HG02870 (cell line): ENCODE data around the gene ZNF446.
A peak's percentile ranks its signal among the peaks of the same experiment; 100 is the strongest.
"Not testable (repeated sequence)": the region's sequence is repeated elsewhere in the genome, so short reads cannot be mapped to it uniquely, and the experiment has no call there.

Source experiments
- ATAC-seq: cut with Tn5 transposase; IDR thresholded peaks from one replicate; pipeline ENCODE4 v1.9.1; 2021; ENCODE audit warnings: mild to moderate bottlenecking, moderate library complexity; ENCODE audit not compliant: unreplicated experiment

The ZNF446 gene

DNA sequence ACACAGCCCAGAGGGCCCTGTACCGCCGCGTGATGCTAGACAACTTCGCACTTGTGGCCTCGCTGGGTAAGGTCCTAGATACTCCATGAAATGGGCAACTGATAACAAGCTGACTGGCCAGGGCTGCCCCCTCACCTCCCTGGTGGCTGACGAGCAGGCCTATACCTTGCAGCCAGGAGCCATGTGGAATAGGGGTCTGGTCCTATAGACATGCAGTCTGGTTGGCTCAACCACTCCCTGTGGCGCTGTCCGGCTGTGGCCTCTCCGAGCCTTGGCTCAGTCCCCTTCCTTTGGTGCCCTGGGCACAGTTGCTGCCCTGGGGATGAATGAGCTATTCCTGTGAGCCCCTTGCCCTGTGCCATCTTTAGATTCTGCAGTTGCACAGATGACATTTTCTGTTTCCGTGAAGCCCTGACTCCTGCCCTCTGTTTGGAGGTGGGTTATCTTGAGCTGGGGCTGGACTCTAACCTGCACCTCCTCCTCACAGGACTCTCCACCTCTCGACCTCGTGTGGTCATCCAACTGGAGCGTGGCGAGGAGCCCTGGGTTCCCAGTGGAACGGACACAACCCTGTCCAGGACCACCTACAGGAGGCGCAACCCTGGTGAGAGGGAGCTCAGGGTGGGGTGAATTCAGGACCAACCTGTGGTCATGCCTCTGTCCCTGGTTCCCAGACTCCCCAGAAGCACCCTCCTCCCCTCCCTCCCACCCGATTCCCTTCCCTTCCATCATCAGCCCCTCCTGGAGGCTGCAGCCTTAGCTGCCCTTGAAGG lies 6.7 kb upstream of the ZNF446 start:
- no peak for ATAC-seq

DNA sequence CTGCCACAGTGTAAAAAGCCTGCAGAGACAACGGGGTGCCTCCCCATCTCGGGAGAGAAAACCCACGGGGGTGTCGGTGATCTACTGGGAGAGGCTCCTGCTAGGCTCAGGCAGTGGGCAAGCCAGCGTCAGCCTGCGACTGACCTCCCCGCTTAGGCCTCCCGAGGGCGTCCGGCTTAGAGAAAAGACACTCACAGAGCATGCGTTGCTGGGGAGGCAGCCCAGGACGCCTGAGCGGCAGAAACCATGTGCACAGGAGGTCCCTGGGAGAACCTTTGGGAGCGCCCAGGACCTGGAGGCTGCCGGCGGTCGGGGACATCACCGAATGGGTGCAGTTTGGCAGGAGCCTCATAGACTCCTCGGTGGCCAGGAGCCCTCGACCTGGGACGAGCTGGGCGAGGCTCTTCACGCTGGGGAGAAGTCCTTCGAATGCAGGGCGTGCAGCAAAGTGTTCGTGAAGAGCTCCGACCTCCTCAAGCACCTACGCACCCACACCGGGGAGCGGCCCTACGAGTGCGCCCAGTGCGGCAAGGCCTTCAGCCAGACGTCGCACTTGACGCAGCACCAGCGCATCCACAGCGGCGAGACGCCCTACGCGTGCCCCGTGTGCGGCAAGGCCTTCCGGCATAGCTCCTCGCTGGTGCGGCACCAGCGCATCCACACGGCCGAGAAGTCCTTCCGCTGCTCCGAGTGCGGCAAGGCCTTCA lies 5.2 kb upstream of the ZNF446 start:
- ATAC-seq, result not testable (repeated sequence)

DNA sequence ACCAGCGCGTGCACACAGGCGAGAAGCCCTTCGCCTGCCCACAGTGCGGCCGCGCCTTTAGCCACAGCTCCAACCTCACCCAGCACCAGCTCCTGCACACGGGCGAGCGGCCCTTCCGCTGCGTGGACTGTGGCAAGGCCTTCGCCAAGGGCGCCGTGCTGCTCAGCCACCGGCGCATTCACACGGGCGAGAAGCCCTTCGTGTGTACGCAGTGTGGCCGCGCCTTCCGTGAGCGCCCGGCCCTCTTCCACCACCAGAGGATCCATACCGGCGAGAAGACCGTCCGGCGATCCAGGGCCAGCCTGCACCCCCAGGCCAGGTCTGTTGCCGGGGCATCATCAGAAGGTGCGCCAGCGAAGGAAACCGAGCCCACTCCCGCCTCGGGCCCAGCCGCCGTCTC lies 4.4 kb upstream of the ZNF446 start:
- ATAC-seq, result no peak

DNA sequence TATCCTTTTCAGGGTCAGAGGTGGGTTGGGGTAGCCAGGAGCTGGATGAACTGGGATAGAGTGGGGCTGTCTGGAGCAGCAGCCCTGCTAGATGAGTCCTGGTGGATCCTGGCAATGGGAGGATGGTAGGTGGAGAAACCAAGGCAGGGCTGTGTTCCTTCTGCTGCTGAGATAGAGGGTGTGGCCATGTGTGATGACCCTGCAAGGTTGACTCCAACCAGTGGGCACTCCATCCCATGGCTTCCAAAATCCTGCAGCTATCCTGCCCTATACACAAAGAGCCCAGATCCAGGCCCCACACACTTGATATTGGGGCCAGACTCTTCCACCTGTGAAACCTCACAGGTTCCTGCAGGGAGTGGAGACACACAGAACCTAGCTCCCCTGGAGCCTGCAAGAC lies 2.4 kb upstream of the ZNF446 start:
- no peak for ATAC-seq

DNA sequence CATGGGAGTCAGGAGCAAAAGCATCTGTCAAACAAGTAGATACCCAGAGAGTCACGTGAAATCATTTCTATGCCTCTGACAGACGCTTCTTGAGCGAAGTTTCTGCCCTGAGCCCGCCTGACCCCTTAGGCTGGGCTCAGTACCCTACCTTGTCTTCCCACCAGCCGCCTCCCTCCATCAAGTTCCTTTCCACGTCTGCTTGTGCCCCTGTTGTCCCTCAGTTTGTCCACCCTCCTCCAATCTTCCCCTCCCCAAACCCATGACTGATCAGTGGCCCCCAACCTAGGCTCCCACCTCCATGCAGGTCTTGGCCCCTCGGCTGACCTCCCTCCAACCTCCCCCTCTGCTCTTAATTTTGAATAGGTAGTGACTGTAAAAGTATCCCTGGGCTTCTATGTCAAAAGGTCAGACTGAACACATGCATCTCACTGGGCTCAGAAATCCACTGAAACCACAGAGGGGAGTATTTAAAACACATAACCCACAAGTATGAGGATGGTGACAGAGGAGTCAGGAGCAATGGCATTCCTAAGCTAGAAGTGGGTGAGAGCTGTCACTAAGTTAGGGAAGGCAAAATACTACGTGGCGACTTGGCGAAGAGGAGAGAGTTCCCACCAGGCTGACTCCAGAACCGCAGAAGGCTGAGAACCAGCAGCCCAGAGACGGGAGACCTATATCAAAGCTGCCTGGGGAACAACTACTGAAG lies 1.7 kb upstream of the ZNF446 start:
- no peak for ATAC-seq

DNA sequence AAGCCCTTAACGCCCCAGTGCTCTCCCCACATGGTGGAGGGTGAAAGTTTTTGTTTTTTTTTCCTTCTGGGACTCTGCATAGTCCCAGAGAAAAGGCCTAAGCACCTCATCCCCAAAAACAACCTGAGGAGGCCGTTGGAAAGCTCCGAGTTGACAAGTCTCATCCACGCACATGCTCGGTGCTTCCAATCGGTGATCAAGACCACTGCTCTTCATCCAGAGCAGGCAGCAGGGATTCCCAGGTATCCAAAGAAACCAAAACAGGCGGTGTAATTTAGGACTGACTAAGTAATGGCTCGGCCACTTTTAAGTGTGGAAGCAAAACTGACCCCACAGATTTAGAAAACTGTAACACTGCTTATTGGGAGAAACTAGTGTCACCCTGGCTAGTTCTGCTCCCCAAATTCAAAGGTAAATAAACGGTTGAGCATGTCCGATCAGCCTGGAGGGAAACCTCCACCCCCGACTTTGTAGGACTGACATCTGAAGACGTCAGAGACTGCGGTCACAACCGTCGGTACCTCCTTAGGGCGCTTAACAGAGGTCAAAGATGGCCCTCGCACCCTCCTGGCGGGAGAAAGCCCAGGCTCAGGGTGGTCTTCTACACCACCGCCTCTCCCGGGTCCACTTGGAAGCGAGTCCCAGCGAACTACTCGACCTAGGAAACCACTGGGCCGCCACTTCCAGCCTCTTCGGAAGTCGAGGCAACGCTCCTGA lies 997 bp upstream of the ZNF446 start:
- ATAC-seq, result peak; percentile 2

DNA sequence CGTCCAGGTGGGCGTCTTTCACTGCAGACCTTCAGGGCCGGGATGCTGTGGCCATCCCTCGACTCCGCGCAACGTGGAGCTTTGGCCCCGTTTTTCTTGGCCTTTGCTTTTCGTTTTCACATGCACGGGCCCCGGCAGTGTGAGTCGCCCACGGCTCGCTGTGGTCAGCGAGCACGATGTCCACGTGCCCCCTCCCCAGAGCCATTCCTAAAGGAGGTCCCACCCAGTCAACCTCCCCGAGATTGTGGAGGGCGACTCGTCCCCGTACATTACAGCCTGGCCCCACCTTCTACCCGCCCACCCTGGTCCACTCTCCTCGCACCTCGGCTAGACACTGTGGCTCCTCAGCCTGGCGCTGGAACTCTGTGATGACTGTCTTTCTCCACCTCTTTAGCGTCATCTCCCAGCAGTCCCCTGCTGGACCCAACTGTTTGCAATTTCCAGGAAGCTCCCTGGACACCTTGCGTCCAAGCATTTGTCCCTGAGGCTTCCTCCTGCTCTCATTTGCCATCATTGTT lies 405 bp downstream of the ZNF446 start:
- ATAC-seq, result peak; percentile 1

DNA sequence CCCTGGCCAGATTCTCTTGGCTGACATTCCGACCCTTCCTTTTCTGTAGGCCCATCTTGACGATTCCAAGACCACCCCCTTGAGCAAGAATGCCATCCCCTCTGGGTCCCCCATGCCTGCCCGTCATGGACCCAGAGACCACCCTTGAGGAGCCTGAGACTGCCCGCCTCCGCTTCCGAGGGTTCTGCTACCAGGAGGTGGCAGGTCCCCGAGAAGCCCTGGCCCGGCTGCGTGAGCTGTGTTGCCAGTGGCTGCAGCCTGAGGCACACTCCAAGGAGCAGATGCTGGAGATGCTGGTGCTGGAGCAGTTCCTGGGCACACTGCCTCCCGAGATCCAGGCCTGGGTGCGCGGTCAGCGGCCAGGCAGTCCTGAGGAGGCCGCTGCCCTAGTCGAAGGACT lies 978 bp downstream of the ZNF446 start:
- ATAC-seq, result no peak

DNA sequence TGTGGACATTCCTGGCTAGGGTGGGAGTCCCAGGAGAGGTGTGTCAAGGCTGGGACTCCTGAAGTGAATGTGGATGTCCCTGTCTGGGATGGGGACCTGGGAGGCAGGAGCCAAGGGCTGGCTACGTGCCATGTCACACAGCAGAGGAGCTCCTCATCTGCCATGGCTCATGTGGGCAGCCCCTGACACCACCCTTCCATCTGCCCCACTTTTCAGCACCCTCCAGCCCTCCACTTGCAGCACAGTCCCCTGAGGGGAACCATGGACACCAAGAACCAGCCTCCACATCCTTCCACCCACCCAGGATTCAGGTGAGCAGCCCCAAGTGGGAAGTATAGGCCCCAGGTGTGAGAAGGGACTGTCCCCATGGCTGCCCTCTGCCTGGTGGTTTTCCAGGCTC lies 1.7 kb downstream of the ZNF446 start:
- ATAC-seq, result no peak

DNA sequence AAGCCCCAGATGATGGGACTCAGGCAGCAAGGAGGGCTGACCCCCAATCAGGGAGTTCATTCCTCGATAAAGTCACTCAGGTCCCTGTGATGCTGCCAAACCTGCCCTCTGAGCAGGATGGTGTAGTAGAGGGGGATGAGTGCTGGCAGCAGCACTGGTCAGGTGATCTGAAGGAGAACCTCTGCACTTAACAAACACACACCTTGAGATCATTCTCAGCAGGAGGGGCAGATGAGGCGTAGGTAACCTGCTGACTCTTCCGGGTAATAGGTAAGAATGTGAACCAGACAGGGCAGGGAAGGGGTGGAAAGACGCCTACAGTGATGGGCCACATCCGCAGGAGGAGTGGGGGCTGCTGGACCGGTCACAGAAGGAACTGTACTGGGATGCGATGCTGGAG lies 3.2 kb downstream of the ZNF446 start:
- no peak for ATAC-seq

DNA sequence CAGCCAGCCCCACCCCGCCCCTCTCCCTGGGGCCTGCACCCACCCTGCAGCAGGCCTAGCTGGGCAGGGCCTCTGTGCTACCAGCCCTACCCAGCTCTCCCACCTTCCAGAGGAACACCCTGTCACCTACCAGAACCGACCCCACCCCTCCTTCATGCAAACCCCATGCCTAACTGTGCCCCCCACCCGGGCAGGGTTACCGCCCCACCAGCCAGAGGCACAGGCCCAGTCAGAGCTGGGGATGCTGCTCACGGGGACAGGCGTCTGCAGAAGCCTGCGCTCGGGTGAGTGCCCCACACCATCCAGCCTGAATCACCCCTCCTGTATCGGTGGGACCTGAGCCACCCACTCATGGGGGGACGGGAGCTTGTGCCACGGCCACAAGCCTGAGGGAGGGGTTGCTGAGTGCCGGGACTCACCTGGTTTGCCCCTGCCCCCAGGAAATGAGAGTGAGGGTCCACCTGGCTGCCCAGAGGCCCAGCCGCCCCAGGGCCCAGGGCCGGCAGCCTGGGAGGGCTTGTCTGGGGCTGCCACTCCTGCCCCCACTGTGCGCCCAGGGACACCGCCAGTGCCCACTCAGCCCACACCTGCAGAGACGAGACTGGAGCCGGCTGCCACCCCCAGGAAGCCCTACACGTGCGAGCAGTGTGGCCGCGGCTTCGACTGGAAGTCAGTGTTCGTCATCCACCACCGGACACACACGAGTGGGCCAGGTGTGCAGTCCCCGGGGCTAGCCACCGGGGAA lies 3.8 kb downstream of the ZNF446 start:
- ATAC-seq, result no peak

DNA sequence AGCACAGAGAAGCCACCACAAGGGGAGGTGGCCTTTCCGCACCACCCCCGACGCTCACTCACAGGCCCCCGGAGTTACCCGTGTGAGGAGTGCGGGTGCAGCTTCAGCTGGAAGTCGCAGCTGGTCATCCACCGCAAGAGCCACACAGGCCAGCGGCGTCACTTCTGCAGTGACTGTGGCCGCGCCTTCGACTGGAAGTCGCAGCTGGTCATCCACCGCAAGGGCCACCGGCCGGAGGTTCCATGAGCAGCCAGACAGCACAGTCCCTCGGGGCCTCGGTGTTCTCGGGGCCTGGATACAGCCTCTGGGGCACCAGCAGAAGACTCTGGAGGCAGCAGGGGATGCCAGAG lies 4.3 kb downstream of the ZNF446 start:
- ATAC-seq, result no peak

DNA sequence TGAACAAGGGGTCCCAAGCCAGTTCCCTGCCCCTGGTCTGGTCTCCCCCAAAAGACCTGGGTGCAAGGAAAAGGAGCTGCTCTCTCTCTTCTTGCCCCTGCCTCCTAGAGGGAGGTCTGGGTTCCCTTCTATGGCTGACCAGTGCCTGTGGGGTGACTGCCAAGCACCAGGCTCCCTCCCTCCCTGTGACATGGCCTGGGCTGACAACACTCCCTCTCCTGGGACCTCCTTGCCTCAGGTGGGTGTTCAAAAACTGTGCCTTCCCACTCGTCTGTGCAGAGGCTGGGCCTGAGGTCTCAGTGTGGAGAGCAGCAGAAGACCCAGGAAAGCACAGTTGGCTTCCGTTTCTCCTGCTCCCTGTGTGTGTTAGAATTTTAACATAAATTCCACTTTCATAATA lies 4.7 kb downstream of the ZNF446 start:
- ATAC-seq, result no peak

DNA sequence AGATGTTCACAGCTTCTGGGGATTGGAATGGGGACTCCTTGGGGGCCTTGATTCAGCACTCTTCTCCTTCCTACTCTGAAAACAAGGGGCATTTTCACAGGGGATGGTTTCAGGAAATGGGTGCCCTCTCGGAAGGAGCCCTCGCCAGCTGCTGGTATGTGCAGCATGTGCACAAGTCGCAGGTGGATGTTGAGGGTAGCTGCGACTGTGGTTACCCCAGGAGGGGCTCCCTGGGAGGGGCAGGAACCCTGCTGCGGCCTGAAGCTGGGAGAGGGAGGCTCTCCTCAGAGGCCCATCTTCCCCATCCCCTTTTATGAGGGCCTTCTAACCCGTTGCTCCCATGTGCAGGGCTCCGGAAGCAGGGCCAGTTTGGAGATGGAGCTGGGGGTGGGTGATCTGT lies 6.2 kb downstream of the ZNF446 start:
- no peak for ATAC-seq

DNA sequence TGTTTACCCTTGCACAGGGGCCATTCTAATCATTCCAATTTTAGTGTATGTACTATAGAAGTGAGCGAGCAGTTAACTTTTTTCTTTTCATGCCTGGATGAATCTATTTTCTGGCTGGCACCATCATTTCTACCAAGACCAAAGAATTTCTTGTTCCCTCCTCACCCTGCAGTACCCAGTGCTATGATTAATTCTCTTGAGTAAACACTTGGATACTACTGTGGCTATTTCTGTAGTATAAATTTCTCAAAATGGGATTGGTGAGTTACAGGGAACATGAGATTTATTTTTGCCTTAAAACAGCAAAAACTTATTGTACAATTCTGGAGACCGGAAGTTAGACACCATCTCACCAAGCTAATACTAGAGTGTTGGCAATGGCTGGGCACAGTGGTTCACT lies 7.6 kb downstream of the ZNF446 start:
- ATAC-seq, result no peak

DNA sequence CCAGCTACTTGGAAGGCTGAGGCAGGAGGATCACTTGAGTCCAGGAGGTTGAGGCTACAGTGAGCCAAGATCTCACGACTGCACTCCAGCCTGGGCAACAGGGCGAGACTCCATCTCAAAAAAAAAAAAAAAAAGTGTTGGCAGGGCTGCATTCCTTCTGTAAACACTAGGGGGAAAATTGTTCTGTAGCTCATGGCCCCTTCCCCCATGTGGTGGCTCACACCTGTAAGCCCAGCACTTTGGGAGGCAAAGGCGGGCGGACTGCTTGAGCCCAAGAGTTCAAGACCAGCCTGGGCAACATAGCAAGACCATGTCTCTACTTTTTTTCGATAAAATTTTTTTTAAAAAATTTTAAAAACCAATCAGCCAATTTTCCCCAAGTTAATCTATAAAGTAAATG lies 8.2 kb downstream of the ZNF446 start:
- not testable (repeated sequence) for ATAC-seq

DNA sequence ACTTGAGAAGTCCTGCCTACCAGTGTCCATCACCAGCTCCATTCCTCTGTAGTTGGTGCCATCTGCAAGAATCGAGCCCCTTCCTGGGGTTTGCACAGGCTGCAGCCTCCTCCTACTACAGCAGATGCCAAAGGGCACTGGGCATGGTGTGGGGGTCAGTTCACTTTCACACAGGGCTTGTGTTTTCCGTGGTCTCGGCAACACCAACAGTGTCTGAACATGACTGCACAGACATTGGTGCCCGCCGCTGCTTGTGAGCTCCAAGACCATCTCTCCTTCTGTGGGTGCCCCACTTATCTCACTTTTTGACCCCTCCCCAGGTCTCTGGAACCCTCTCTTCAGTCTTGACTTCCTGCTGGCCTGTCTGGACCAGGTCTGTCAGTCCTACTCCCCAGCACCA lies 15.2 kb downstream of the ZNF446 start:
- ATAC-seq, result no peak

DNA sequence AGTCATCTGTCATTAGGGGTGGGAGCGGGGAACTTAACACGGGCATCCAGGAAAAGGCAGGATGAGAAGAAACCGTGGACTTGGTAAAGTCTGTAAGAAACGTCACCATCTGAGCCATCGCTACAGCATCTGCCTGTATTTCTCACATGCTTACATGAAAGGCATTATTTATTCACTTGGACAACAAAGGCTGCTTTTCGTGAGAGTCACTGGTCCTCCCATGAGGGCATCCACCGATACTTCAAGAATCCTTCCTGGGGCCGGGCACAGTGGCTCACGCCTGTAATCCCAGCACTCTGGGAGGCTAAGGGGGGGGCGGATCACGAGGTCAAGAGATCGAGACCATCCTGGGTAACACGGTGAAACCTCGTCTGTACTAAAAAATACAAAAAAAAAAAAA lies 16.1 kb downstream of the ZNF446 start:
- no peak for ATAC-seq

DNA sequence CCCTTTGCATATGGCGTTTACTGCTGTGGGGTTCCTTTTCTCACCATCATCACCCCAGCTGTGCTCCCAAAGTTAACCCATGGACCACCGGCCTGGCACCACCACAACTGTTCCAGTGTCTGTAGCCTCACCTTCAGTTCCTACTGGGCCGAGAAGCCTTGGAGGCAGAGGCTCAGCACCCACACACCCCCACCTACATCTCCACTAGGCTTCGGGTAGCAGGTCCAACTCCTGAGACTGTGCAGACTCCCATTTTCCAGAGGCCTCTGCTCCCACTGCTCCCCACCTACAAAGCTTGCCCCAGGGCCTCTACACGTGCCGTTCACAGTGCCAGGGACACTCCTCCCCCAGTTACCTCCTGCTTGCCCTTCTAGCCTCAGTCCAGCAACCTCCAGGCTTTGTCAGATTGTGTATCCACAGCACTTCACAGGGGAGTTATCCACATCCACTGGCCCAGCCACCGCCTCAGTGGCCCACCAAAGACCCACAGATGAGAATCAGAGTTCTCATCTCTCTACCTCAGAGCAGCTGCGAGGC lies 21.6 kb downstream of the ZNF446 start:
- ATAC-seq, result no peak

DNA sequence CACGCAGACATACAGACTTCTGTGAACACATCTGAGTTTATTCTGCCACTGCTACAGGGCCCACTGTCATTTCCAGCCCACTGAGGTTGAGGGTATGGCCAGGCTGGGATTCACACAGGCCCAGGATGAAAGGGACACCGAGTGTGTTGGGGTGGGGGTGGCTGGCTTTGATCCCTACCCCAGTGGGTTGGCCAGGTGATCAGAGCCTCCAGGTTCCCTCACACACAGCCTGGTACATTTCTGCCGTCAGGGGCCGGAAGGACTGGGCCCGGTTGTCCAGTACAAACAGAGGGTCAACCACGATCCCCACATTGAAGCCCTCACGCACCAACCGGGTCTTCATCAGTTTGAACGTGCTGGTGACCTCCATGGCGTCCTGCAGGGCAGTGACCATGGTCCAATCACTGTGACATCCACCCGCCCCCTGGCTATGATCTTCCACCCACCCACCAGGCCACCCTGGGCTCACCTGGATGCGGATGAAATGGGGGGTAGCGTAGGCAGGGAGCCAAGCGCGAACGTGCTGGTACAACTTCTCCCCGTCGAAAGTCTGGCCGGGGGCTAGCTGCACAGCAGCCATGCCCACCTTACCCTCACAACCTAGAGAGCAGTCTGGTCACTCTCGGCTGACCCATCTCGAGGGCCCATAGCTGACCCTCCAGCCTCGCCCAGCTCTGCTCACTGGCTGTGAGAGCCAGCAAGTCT lies 22.3 kb downstream of the ZNF446 start:
- ATAC-seq, result no peak
